H1 (cell line): Measurements from ENCODE around the gene MAPRE3. TPM values are rescaled to one million over a fixed set of nuclear protein-coding genes. Genes with fewer than 3 reads are reported as not detected.

Source experiments
- CTCF ChIA-PET: fragments of 300-600 bp; sonication (Branson Sonifier 250); formaldehyde crosslinking; loops from one replicate; lab custom pipeline; 2021; ENCODE audit not compliant: partially characterized antibody; lab: Charles Lee
- POLR2A ChIA-PET: fragments of 300-600 bp; sonication (Branson Sonifier 250); formaldehyde crosslinking; loops from one replicate; lab custom pipeline; 2021; ENCODE audit warnings: inconsistent platforms; ENCODE audit not compliant: partially characterized antibody; lab: Charles Lee
- DNase-seq, 2 experiments: peaks; one replicate each; pipeline versions ENCODE4 v3.0.0 to v3.0.0-alpha.2; 2010 to 2022; ENCODE audit warnings: low spot score in 2 of 2, low read depth in 1 of 2, mixed read lengths in 1 of 2
- FAIRE-seq: peaks from 2 replicates; lab custom pipeline; 2011; peaks lifted over from hg19 to GRCh38; lab: Jason Lieb, UNC
- H2AFZ ChIP-seq: 2 replicates; pipeline ENCODE4 v1.8.1; 2012; ENCODE audit warnings: low read length, inconsistent platforms
- H2AK5ac ChIP-seq: 2 replicates; pipeline ENCODE4 v1.6.1; 2013; ENCODE audit warnings: low read depth, low read length
- H2BK120ac ChIP-seq: replicated peaks from 2 replicates; pipeline ENCODE3; 2013; ENCODE audit warnings: low read depth, low read length, inconsistent platforms
- H2BK12ac ChIP-seq: 2 replicates; pipeline ENCODE4 v1.6.1; 2013; ENCODE audit warnings: low read depth, low read length
- H2BK15ac ChIP-seq: 2 replicates; pipeline ENCODE4 v1.6.1; 2013; ENCODE audit warnings: low read length
- H2BK20ac ChIP-seq: 2 replicates; pipeline ENCODE4 v1.6.1; 2013; ENCODE audit warnings: low read length
- H2BK5ac ChIP-seq: 2 replicates; pipeline ENCODE4 v1.6.1; 2013; ENCODE audit warnings: low read depth, low read length
- H3K14ac ChIP-seq: 2 replicates; pipeline ENCODE4 v1.6.1; 2013; ENCODE audit warnings: inconsistent platforms; ENCODE audit not compliant: insufficient read length
- H3K18ac ChIP-seq: 2 replicates; pipeline ENCODE4 v1.6.1; 2013; ENCODE audit warnings: low read length; ENCODE audit errors: extremely low read depth
- H3K23ac ChIP-seq: 2 replicates; pipeline ENCODE4 v1.6.1; 2013; ENCODE audit warnings: inconsistent platforms; ENCODE audit not compliant: insufficient read length
- H3K23me2 ChIP-seq: 2 replicates; pipeline ENCODE4 v1.6.1; 2013; ENCODE audit warnings: low read depth, low read length
- H3K27ac ChIP-seq: 2 replicates; pipeline ENCODE4 v1.6.1; 2011; ENCODE audit warnings: low read depth, low read length, inconsistent platforms
- H3K27me3 ChIP-seq, 4 experiments: replicated peaks in 1 of 4; 1 replicate in 1 of 4; 2 replicates in 3 of 4; pipeline versions ENCODE4 v1.6.1 to v1.8.1; 2011 to 2013; ENCODE audit warnings: low read length in 3 of 4, mild to moderate bottlenecking in 3 of 4, inconsistent platforms in 2 of 4, mixed read lengths in 2 of 4, moderate library complexity in 1 of 4; ENCODE audit not compliant: control insufficient read depth in 3 of 4, insufficient read depth in 3 of 4; ENCODE audit errors: extremely low read depth in 1 of 4
- H3K36me3 ChIP-seq, 4 experiments: 2 replicates each; pipeline versions ENCODE4 v1.6.1 to v1.8.1; 2011 to 2013; ENCODE audit warnings: mild to moderate bottlenecking in 4 of 4, low read length in 3 of 4, moderate library complexity in 2 of 4, control low read depth in 1 of 4, inconsistent platforms in 1 of 4; ENCODE audit not compliant: insufficient read depth in 4 of 4, control insufficient read depth in 2 of 4
- H3K4ac ChIP-seq: replicated peaks from 2 replicates; pipeline ENCODE3; 2013; ENCODE audit warnings: low read length, low read depth, mixed read lengths, inconsistent platforms; ENCODE audit not compliant: insufficient read length
- H3K4me1 ChIP-seq, 4 experiments: replicated peaks in 1 of 4; 1 replicate in 1 of 4; 2 replicates in 3 of 4; pipeline versions ENCODE4 v1.6.1 to v1.8.1; 2011 to 2013; ENCODE audit warnings: low read length in 3 of 4, inconsistent platforms in 2 of 4, mixed read lengths in 1 of 4; ENCODE audit not compliant: insufficient read depth in 4 of 4, control insufficient read depth in 3 of 4
- H3K4me2 ChIP-seq, 2 experiments: 2 replicates each; pipeline versions ENCODE4 v1.6.1 to v1.8.1; 2011 to 2013; ENCODE audit warnings: low read depth in 2 of 2, low read length in 2 of 2, control low read depth in 1 of 2, inconsistent platforms in 1 of 2, mild to moderate bottlenecking in 1 of 2; ENCODE audit not compliant: insufficient read depth in 1 of 2
- H3K4me3 ChIP-seq, 4 experiments: fragments of 200-600, 300-600 bp in 1 of 4; sonication (generic), shearing (Covaris generic), sonication (Bioruptor Twin) in 1 of 4; 2 replicates each; pipeline versions ENCODE4 v1.5.1 to v1.8.1; 2011 to 2016; ENCODE audit warnings: low read length in 4 of 4, low read depth in 3 of 4, control low read depth in 2 of 4, inconsistent platforms in 2 of 4, mild to moderate bottlenecking in 2 of 4, mixed read lengths in 1 of 4, moderate library complexity in 1 of 4; ENCODE audit not compliant: insufficient read depth in 2 of 4; ENCODE audit errors: extremely low read depth in 1 of 4
- H3K56ac ChIP-seq: replicated peaks from 2 replicates; pipeline ENCODE3; 2013; ENCODE audit warnings: low read depth, mild to moderate bottlenecking, mixed read lengths, low read length, inconsistent platforms; ENCODE audit not compliant: insufficient read length
- H3K79me1 ChIP-seq: 2 replicates; pipeline ENCODE4 v1.6.1; 2013; ENCODE audit warnings: low read depth, low read length, control low read depth
- H3K79me2 ChIP-seq, 2 experiments: 2 replicates each; pipeline versions ENCODE4 v1.6.1 to v1.8.1; 2012 to 2013; ENCODE audit warnings: low read length in 2 of 2, mild to moderate bottlenecking in 2 of 2, inconsistent platforms in 1 of 2; ENCODE audit not compliant: insufficient read depth in 2 of 2, control insufficient read depth in 1 of 2
- H3K9ac ChIP-seq, 4 experiments: replicated peaks in 1 of 4; 1 replicate in 1 of 4; 2 replicates in 3 of 4; pipeline versions ENCODE4 v1.6.1 to v1.8.1; 2011 to 2013; ENCODE audit warnings: low read depth in 3 of 4, low read length in 3 of 4, control low read depth in 2 of 4, mild to moderate bottlenecking in 2 of 4, moderate library complexity in 2 of 4, inconsistent platforms in 1 of 4; ENCODE audit errors: extremely low read depth in 1 of 4
- H3K9me3 ChIP-seq, 2 experiments: 2 replicates each; pipeline versions ENCODE4 v1.6.1 to v1.8.1; 2012 to 2013; ENCODE audit warnings: mild to moderate bottlenecking in 2 of 2, moderate library complexity in 2 of 2, control low read depth in 1 of 2, inconsistent platforms in 1 of 2, low read depth in 1 of 2, low read length in 1 of 2, mixed read lengths in 1 of 2; ENCODE audit not compliant: insufficient read depth in 2 of 2
- H4K20me1 ChIP-seq, 2 experiments: replicated peaks in 1 of 2; 2 replicates each; pipeline versions ENCODE3 to v1.8.1; 2011 to 2013; ENCODE audit warnings: inconsistent platforms in 2 of 2, low read length in 2 of 2, mild to moderate bottlenecking in 1 of 2; ENCODE audit not compliant: insufficient read depth in 2 of 2, control insufficient read depth in 1 of 2
- H4K5ac ChIP-seq: 2 replicates; pipeline ENCODE4 v1.6.1; 2013; ENCODE audit warnings: low read length, low read depth, mixed read lengths, inconsistent platforms; ENCODE audit not compliant: insufficient read length
- H4K8ac ChIP-seq: 2 replicates; pipeline ENCODE4 v1.8.0; 2013; ENCODE audit warnings: mild to moderate bottlenecking, moderate library complexity, low read length, inconsistent platforms; ENCODE audit not compliant: insufficient read depth; ENCODE audit errors: extremely low read depth
- H4K91ac ChIP-seq: replicated peaks from 2 replicates; pipeline ENCODE3; 2013; ENCODE audit warnings: low read length, mixed read lengths, inconsistent platforms; ENCODE audit not compliant: insufficient read length
- BACH1 ChIP-seq: IDR thresholded peaks from 2 replicates; pipeline ENCODE4 v1.6.1; 2012; ENCODE audit warnings: low read length, improper control_type of control experiment
- CBX8 ChIP-seq: fragments of 300-800, 300-1000 bp; sonication (generic); IDR thresholded peaks from 2 replicates; pipeline ENCODE4 v1.7.1; 2016; ENCODE audit warnings: low read depth, low read length, borderline replicate concordance
- PHF8 ChIP-seq: fragments of 200-600 bp; sonication (generic); conservative IDR thresholded peaks from 2 replicates; pipeline ENCODE4 v1.7.1; 2012; ENCODE audit warnings: low read depth, mild to moderate bottlenecking, inconsistent platforms, low read length, moderate library complexity
- RXRA ChIP-seq: IDR thresholded peaks from 2 replicates; pipeline ENCODE4 v1.6.1; 2011; ENCODE audit warnings: low read depth, mild to moderate bottlenecking, low read length, moderate library complexity; ENCODE audit not compliant: insufficient read depth
- TBP ChIP-seq: IDR thresholded peaks from 2 replicates; pipeline ENCODE4 v1.6.1; 2011; ENCODE audit warnings: low read depth, low read length, improper control_type of control experiment
- TCF12 ChIP-seq: IDR thresholded peaks from 2 replicates; pipeline ENCODE4 v1.6.1; 2011; ENCODE audit warnings: low read depth, mild to moderate bottlenecking, low read length
- USF2 ChIP-seq: IDR thresholded peaks from 2 replicates; pipeline ENCODE4 v1.6.1; 2011; ENCODE audit warnings: low read length, improper control_type of control experiment
- ZNF274 ChIP-seq: IDR thresholded peaks from 2 replicates; pipeline ENCODE4 v1.7.0; 2012; ENCODE audit warnings: low read length, borderline replicate concordance; ENCODE audit errors: extremely low read depth
- WGBS, 2 experiments: shearing (Covaris generic) in 1 of 2; methylation state at CpG; one replicate each; pipeline versions ENCODE4 v1.1.6 to v1.1.7; 2013 to 2015; ENCODE audit warnings: low lambda C conversion rate in 2 of 2, mixed read lengths in 2 of 2, inconsistent platforms in 1 of 2, low coverage in 1 of 2, missing lambda C conversion rate in 1 of 2; ENCODE audit not compliant: insufficient replicate concordance in 2 of 2, insufficient coverage in 1 of 2, insufficient read length in 1 of 2; ENCODE audit errors: extremely low coverage in 1 of 2, missing lambda C conversion rate in 1 of 2; 5-methylcytosine and 5-hydroxymethylcytosine counted together
- polyA plus RNA-seq, 7 experiments: library from polyadenylated mRNA; depleted of rRNA in 3 of 7; stranded (reverse) in 5 of 7; unstranded in 2 of 7; fragments of >200 nt in 5 of 7; fragments of 200-250 nt in 2 of 7; gene quantifications; 1 replicate in 5 of 7; 2 replicates in 1 of 7; 4 replicates in 1 of 7; pipeline versions ENCODE4 v1.2.1 to v1.2.3, GENCODE V29; 2011 to 2013; ENCODE audit warnings: missing spikeins in 2 of 7, mixed read lengths in 2 of 7
- total RNA-seq: library from RNA; stranded (reverse); fragmentation: NEBNext Ultra II Directional; extraction: Animal tissue kit (Norgen Biotek cat#: 25700); gene quantifications from 2 replicates; pipeline ENCODE4 v1.2.1, GENCODE V29; 2021
- TF ChIP-seq, protein P1 (sequence below): IDR thresholded peaks from 2 replicates; pipeline ENCODE4 v1.6.1; 2012; ENCODE audit warnings: inconsistent platforms
- TF ChIP-seq, protein P2 (sequence below): IDR thresholded peaks from 2 replicates; pipeline ENCODE4 v1.6.1; 2012; ENCODE audit warnings: low read length, inconsistent platforms

The MAPRE3 gene
- total and polyA plus RNA-seq, 2 of the 8 experiments (the other 6 are each of a cell fraction or from before 2014, with no cell fraction given): 4.9 to 6.6 TPM

DNA sequence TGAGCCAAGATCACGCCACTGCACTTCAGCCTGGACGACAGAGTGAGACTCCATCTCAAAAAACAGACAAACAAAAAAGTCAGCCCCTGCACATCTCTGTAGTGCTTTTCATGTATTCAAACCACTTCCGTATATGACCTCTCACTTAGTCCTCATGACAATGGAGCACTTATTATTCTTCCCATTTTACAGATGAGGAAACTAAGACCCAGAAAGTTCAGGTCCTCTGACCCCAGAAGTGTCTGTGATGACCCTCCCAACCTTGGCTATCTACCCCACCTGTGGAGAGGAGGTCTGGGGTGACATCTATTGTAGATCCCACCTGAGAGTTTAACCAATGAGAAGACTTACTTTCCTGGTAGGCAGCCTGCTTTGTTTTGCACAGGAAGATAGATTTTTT is 21.6 kb upstream of the MAPRE3 start:
- H3K27ac ChIP-seq: no peak overlapping the region
- H2BK15ac ChIP-seq: no peak overlapping the region
- H3K36me3 ChIP-seq: no peaks in the 10 kb centered on the region; a peak in 2 of 8 replicates
- H3K18ac ChIP-seq: no peak overlapping the region
- H2BK12ac ChIP-seq: no peak overlapping the region
- no peak overlapping the region for H2BK20ac ChIP-seq
- H3K79me1 ChIP-seq: no peaks in the 10 kb centered on the region
- 83% methylated on average over 3 of the region's 3 CpGs; no CpG with 5 or more reads in 1 of the 2 experiments for WGBS, 2 experiments
- no peak overlapping the region for H2BK5ac ChIP-seq
- ChIA-PET POLR2A (interaction anchor here (1.7 kb wide), 1 partner anchor 9 kb away, joined by 4 read pairs; no protein-coding TSS in a partner anchor), CTCF (interaction anchor here (0.9 to 21.6 kb wide), 8 partner anchors 13 to 102 kb away, joined by 3 to 416 read pairs (median 6); no protein-coding TSS in a partner anchor)
- H3K56ac ChIP-seq: no peak overlapping the region
- FAIRE-seq (no peak), DNase-seq (no peak)
- H3K14ac ChIP-seq: no peak overlapping the region
- no peaks in the 10 kb centered on the region for H3K9me3 ChIP-seq
- peaks cover 1% of the 10 kb centered on the region; the same call in 1 of the 2 replicates for H3K23me2 ChIP-seq
- H3K4ac ChIP-seq: no peak overlapping the region
- H3K9ac ChIP-seq: no peak overlapping the region
- peaks cover 2% of the 10 kb centered on the region in 2 experiments for H4K20me1 ChIP-seq
- no peak overlapping the region for H2AFZ ChIP-seq
- H3K4me3 ChIP-seq: no peak overlapping the region
- no peak overlapping the region for H2AK5ac ChIP-seq
- H2BK120ac ChIP-seq: no peak overlapping the region
- no peak overlapping the region for H3K4me2 ChIP-seq
- H3K23ac ChIP-seq: no peak overlapping the region
- no peak overlapping the region for H4K8ac ChIP-seq
- no peak overlapping the region for H4K5ac ChIP-seq
- no peak overlapping the region for H4K91ac ChIP-seq
- peaks cover 0 to 9% (median 1%) of the 10 kb centered on the region in 4 experiments; a peak in 5 of 7 replicates for H3K4me1 ChIP-seq
- H3K79me2 ChIP-seq: no peaks in the 10 kb centered on the region
- 0 out of 7 replicates have a peak, but pooled peaks cover 0 to 3% (median 0%) of the 10 kb centered on the region in 4 experiments for H3K27me3 ChIP-seq
- TF ChIP-seq TBP: no peak
- no peak for TF ChIP-seq PHF8
- no peak for TF ChIP-seq BACH1
- no peak for TF ChIP-seq ZNF274
- TF ChIP-seq, protein P1, sequence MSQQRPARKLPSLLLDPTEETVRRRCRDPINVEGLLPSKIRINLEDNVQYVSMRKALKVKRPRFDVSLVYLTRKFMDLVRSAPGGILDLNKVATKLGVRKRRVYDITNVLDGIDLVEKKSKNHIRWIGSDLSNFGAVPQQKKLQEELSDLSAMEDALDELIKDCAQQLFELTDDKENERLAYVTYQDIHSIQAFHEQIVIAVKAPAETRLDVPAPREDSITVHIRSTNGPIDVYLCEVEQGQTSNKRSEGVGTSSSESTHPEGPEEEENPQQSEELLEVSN: no peak
- no peak for TF ChIP-seq RXRA
- TF ChIP-seq, protein P2, sequence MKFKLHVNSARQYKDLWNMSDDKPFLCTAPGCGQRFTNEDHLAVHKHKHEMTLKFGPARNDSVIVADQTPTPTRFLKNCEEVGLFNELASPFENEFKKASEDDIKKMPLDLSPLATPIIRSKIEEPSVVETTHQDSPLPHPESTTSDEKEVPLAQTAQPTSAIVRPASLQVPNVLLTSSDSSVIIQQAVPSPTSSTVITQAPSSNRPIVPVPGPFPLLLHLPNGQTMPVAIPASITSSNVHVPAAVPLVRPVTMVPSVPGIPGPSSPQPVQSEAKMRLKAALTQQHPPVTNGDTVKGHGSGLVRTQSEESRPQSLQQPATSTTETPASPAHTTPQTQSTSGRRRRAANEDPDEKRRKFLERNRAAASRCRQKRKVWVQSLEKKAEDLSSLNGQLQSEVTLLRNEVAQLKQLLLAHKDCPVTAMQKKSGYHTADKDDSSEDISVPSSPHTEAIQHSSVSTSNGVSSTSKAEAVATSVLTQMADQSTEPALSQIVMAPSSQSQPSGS: no peak
- TF ChIP-seq USF2: no peak
- TF ChIP-seq CBX8: no peak
- no peak for TF ChIP-seq TCF12
